GM11168 (cell line): ENCODE data around the gene PRRT4.

Source experiments
- in situ Hi-C: fragments of 300-500 bp; cut with MboI; formaldehyde crosslinking; loops from one replicate; pipeline ENCODE4 v1.12.0; 2022; ENCODE audit warnings: low sequenced_read_pairs; ENCODE audit not compliant: unreplicated experiment

Gene PRRT4

DNA sequence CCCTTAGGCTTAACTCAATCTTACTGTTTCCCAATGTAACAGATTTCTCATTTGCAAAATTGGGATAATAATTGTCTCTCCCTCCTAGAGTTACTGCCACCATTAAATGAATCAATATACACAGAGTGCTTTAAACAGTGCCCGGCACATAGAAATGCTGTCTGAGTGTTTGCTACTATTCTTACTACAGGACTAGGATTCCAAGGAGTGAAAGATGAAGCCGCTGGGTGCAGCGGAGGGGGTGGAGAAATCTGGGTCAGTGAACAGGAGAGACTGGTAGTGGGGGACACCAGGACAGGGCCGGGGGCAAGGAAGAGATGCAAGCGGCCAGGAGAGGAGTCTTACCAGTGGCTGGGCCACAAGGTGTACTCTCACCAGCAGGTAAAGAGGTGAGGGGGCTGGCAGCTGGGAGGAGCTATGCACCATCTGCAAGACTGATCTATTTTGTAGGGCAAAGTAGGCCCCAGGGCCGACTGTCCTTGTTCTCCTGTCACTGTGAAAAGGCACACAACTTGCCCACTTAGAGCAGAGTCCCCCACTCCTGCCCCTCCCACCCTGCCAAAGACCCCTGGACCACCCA lies 18.5 kb upstream of the PRRT4 start:
- in situ Hi-C loops: no loop called here

- in situ Hi-C loops: no loop called here
These were observed 17.1 kb upstream of the PRRT4 start for GRCh38 chr7:128378637-128379036.

GRCh38 chr7:128376077-128376476 lies 14.6 kb upstream of the PRRT4 start:
- in situ Hi-C loops: no loop called here

DNA sequence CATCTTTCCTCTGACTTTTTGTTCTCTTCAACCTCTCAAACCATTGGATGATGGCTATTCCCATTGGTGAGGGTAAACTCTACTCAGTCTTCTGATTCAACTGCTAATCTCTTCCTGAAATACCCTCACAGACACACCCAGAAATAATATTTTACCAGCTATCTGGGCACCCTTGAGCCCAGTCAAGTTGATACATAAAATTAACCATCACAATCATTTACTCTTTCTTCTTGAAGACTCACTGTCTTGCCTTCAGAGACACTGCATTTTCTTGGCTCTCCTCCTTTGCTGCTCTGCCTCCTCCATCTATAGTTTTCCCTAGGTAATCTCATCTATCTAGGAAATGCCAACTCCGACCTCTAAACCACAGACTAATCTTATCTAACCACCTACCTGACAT lies 12.6 kb upstream of the PRRT4 start:
- in situ Hi-C loops: no loop called here

DNA sequence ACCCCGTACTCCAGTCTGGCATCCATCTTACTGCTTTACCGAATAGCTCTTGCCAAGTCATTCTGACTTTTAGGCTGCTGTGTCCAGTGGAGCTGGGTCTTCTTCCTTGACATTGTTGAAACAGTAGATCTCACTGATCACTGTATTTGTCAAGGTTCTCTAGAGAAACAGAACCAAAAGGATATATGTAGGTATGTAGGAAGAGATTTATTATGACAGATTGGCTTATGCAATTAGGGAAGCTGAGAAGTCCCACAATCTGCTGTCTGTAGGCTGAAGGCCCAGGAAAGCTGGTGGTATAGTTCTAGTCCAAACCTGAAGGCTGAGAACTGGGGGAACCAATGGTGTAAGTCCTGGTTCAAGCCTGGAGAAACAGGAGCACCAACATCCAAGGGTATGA lies 12.1 kb upstream of the PRRT4 start:
- in situ Hi-C loops: no loop called here

GRCh38 chr7:128370491-128370890 lies 9.0 kb upstream of the PRRT4 start:
- in situ Hi-C loops: no loop called here

GRCh38 chr7:128366986-128367385 lies 5.5 kb upstream of the PRRT4 start:
- in situ Hi-C loops: no loop called here

- in situ Hi-C loops: no loop called here
These were observed 4.8 kb upstream of the PRRT4 start for GRCh38 chr7:128366300-128366699.

DNA sequence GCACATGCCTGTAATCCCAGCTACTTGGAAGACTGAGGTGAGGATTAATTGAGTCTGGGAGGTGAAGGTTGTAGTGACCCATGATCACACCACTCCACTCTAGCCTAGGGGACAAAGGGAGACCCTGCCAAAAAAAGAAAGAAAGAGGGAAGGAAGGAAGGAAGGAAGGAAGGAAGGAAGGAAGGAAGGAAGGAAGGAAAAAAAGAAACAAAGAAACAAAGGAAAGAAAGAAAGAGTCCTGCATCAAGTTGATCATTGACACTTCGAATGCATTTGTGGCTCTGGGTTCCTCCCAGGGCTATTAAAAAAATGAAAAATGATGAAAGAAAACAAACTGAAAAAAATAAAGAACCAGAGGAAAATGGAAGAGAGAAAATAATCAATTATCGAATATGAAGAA lies 3.9 kb upstream of the PRRT4 start:
- in situ Hi-C loops: no loop called here

DNA sequence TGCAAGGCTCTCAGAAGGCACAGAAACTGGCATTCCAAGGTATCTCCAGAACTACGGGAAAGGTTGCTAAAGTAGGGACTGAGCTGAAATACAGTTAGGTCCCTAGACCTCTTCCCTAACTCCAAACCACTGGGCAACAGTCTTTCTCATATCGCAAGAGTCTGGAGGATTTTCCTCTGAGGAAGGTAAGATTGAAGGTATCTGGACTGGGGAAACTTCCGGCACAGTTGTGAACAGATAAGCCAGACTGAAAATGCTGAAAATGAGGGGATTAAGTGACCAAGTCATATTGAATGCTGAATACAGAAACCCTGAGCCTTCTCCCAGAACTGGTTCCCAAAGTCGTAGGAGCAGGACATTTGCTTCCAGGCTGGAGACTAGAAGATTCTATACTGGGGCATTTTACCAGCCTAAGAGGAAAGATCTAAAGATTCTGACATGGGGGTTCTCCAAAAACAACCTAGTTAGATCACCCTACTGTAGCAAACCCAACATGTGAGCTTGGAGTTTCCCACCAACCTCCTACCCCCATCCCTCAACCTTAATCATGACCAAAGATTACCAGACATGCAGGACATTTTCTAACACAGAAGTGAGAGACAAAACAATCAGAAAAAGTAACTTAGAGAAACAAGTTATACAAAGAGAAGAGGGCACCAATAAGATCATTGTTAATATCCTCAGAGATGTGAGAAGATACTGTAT lies 2.8 kb upstream of the PRRT4 start:
- in situ Hi-C loops: no loop called here

DNA sequence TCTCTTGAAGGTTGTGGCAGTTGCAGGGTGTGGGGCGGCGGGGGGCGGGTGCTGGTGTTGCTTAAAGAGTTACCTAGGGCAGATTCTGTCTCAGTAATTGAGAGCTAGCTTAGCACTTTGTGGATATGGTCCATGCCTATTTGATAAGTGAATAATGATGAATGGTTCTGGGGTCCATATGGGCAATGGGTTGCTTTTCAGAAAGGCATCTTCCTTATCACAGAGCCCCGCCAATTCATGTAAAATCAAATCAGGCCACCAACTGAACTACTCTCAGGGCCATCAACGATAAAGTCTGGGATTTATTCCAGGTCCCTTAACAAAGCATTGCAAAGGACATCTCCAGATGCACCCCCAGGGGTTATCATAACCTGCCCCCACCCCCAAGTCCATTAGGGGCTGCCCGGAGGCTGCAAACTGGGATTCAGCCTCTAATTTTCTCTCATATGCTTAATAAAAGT lies 1.8 kb upstream of the PRRT4 start:
- in situ Hi-C loops: no loop called here

GRCh38 chr7:128362670-128363069 lies 1.2 kb upstream of the PRRT4 start:
- in situ Hi-C loops: no loop called here

DNA sequence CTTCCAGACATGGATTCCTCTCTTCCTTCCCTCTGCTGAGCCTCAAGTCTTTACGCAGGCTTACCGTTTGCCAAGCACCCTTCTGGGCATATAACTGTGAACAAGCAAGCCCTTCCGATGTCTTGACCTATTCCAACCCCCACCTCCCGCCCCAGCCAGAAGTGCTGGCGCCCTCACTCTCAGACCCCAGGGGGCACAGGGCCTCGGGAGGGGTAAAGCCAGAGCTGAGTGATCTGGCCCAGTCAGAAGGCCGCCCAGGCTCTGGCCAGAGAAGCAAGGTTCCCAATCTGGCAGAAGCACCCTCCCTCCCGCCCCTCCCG lies 1.2 kb downstream of the PRRT4 start:
- in situ Hi-C loops: no loop called here

DNA sequence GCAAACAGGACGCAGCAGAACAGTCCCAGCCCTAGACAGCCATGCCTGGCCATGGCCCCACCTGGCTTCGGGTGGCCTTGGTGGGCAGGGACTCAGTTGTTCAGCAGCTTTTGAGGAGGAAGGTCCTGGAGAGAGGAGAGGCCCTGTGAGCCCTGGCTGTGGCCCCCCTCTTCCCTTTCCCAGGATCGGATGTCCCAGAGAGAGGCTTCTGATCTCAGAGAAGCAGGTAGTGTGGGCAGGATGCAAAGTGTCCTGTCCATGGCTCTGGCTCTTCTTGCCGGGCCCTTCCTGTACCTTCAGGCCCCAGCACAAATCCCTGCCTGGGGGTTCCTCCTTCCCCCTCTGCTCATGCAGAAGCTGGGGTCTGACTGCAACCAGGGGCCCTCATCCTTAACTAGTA lies 1.6 kb downstream of the PRRT4 start:
- in situ Hi-C loops: no loop called here

DNA sequence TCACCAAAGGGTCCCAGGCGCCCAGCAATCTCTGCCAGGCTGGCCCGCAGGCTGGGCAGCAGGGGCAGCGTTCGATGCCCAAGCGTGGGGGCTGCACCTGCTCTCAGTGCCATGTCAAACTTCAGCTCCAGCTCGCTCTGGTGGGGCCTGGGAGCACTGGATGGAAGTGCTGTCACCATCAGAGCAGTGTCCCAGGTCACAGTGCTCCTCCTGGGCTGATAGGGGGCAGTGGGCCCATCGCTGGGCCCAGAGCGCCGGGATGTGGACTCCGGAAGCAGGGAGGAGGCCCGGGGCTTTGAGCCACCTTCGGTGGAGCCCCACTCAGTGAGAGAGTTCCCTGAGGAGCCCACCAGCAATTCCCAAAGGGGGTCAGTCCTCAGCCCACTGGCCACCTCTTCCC lies 2.2 kb downstream of the PRRT4 start:
- in situ Hi-C loops: no loop called here

DNA sequence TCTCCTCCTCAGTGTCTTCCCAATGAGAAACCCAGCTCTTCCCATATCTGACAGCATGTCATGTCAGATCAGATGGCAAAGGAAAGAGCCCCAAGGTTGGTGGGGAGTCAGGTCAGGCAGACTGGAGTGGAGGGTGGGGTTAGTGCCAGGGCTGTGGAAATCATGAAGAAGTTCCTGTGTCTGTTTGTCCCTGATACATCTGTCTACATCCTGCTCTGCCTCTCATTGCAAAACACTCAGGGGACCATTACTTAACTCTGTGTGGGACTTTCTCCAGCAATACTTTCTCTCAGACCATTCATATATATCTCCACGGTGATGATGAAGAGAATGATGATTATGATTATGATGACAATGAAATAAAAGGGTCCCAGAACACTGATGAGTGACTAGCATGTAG lies 3.3 kb downstream of the PRRT4 start:
- in situ Hi-C loops: no loop called here

GRCh38 chr7:128357217-128357613 lies 4.3 kb downstream of the PRRT4 start:
- in situ Hi-C loops: no loop called here

DNA sequence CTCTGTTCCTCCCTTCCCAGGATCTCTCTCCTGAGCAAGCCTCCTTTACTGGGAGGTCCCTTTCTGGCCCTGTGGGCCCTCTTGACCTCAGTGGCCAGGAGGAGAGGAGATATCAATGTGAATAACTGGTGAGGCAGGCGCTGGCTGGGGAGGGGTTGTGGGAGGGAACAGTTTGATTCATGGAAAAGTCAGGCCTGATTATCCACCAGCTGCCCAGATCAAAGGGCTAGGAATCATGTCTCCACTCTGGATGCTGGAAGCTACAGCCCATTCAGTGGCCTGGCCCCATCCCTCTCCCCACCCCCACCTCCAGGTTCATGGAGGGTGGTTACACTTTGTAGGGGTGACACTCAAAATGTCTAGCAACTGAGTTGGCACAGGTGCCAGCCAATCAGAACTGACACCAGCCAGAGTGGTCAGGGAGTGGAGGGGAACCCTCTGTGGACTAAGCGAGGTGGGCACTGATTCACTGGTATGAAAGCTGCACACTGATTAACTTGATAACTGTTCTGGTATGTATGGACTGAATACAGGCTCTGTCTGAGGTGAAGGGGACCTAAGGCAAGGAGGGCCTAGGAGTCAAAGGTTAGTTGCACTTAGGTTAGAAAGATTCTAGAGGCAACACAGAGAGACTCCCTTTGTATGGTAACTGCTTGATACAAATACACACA lies 4.8 kb downstream of the PRRT4 start:
- in situ Hi-C loops: no loop called here

DNA sequence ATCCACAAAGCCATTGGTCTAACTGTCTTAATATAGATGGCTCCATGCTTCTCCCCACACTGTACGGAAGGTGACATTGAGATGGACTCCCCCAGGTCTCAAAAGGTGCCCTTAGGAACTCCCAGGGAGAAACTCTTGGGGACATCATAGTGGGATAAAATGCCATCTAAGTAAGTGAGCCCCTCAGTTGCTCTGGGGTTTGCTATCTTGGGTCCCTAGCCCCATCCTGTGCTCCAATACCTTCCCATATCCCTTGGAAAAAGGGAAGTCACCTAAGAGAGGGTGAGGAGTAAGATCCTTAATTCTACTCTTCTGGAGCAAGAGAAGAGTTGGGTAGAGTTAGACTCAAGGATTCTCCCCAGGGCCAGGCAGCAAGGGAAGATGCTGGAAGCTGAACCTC lies 7.9 kb downstream of the PRRT4 start:
- in situ Hi-C loops: no loop called here

- in situ Hi-C loops: no loop called here
These were observed 8.3 kb downstream of the PRRT4 start for GRCh38 chr7:128353189-128353588.

- in situ Hi-C loops: no loop called here
These were observed 8.9 kb downstream of the PRRT4 start for GRCh38 chr7:128352636-128353035.

DNA sequence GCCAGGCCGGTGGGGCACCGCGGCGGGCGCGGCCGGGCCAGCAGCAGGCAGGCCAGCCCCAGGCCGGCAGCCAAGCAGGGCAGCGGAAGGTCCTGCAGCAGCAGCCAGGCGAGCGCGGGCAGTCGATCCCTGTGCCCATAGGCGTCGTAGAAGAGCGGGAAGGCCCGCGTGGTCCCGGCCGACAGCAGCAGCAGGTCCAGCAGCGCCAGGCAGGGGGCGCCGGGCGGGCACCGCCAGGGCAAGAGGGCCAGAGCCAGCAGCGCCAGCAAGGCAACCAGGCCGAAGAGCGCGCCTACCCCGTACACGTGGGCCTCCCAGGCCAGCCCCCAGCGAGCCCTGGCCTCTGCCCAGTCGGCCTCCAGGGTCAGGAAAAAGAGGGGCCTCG lies 9.3 kb downstream of the PRRT4 start:
- in situ Hi-C loops: no loop called here
